Esophagus squamous epithelium (tissue), 5 donors: ENCODE measurements around the gene TRNAU1AP. TPM values are rescaled to one million over a fixed set of nuclear protein-coding genes. Genes with fewer than 3 reads are reported as not detected.

Experiments
- DNase-seq: peaks from one replicate; lab custom pipeline; 2025; lab: John Stamatoyannopoulos, UW
- H3K27ac ChIP-seq, 4 donors: fragments of 200-600 bp; sonication (generic); one replicate each; pipeline ENCODE4 v1.5.1; 2016 to 2019; ENCODE audit warnings: mild to moderate bottlenecking in 1 of 4
- H3K27me3 ChIP-seq, 4 donors: fragments of 200-600 bp; sonication (generic); 1 replicate in 3 of 4; 2 replicates in 1 of 4; pipeline versions ENCODE4 v1.5.1 to v1.6.0; 2017 to 2021; ENCODE audit warnings: antibody characterized with exemption in 1 of 4
- H3K36me3 ChIP-seq, 3 donors: fragments of 200-600 bp; sonication (generic); one replicate each; pipeline ENCODE4 v1.5.1; 2016 to 2019
- H3K4me1 ChIP-seq, 3 donors: fragments of 200-600 bp; sonication (generic); one replicate each; pipeline ENCODE4 v1.5.1; 2017 to 2019
- H3K4me3 ChIP-seq, 4 donors: fragments of 200-600 bp; sonication (generic); 1 replicate in 3 of 4; 2 replicates in 1 of 4; pipeline ENCODE4 v1.5.1; 2016 to 2019; ENCODE audit warnings: mild to moderate bottlenecking in 2 of 4, moderate library complexity in 1 of 4
- H3K9me3 ChIP-seq, 3 donors: fragments of 200-600 bp; sonication (generic); one replicate each; pipeline ENCODE4 v1.5.1; 2016 to 2019
- CTCF ChIP-seq, 6 experiments: fragments of 450-650 bp in 4 of 6; fragments of 200-600 bp in 2 of 6; sonication (generic) in 2 of 6; IDR thresholded peaks; one replicate each; pipeline ENCODE4 v1.5.1; 2016 to 2019; ENCODE audit warnings: antibody characterized with exemption in 6 of 6, mild to moderate bottlenecking in 4 of 6, moderate library complexity in 4 of 6
- POLR2A ChIP-seq, 4 donors: fragments of 450-650 bp; IDR thresholded peaks; one replicate each; pipeline ENCODE4 v1.6.1; 2017; ENCODE audit warnings: antibody characterized with exemption in 4 of 4, mild to moderate bottlenecking in 4 of 4, moderate library complexity in 3 of 4
- WGBS, 2 donors: methylation state at CpG; one replicate each; pipeline ENCODE4 v1.1.5; 2018; 5-methylcytosine and 5-hydroxymethylcytosine counted together
- intact Hi-C: fragments of 100-400 bp; cut with DNase I; formaldehyde crosslinking; loops from one replicate; pipeline ENCODE4 v1.15.0; 2022
- total RNA-seq, 4 donors: library from RNA; depleted of rRNA; stranded (reverse); fragments of >200 nt; gene quantifications; one replicate each; pipeline ENCODE4 v1.1.0, GENCODE V29; 2016
- donor health status: DM: yes; HTN: yes; CAD: no.

TRNAU1AP gene
- 10 to 100 TPM; 12.4 to 21.4 (median 16.4) TPM for total RNA-seq

- intact Hi-C loops, result no loop called here
- peak in 3 of 4 donors; percentile 67 to 87 (median 79) for TF ChIP-seq POLR2A (IDR thresholded peaks at IDR 0.05)
- peak in 2 of 6 experiments; percentile 7 to 57 for TF ChIP-seq CTCF (IDR thresholded peaks at IDR 0.05)
- peak; percentile 74 for DNase-seq
- WGBS, 2 donors, result 0% methylated on average over 21 to 31 of the region's 63 CpGs
- no peaks in the 10 kb centered on the region for H3K27me3 ChIP-seq
- H3K27ac ChIP-seq, result peak within 1 kb of the TSS; percentile 92 to 97 (median 92)
- H3K4me1 ChIP-seq, result peaks cover 0 to 27% (median 9%) of the 10 kb centered on the region in 3 donors
- no peaks in the 10 kb centered on the region for H3K9me3 ChIP-seq
- H3K4me3 ChIP-seq, result peak within 1 kb of the TSS; percentile 71 to 97 (median 84)
- H3K36me3 ChIP-seq, result peaks cover 0 to 38% (median 4%) of the 10 kb centered on the region in 3 donors
Measured at GRCh38 chr1:28552758-28553663, at the start of gene TRNAU1AP. Gene TRNAU1AP, plus strand, starts transcription at chr1:28553085. Its CDS starts 26 bp downstream, at chr1:28553111.

- WGBS, 2 donors, result 78 to 88% methylated on average over 3 of the region's 3 CpGs
- TF ChIP-seq CTCF (IDR thresholded peaks at IDR 0.05), result no peak
- H3K27ac ChIP-seq, result no peak overlapping the region
Measured at GRCh38 chr1:28503117-28503516, 49.8 kb upstream of the TRNAU1AP start.

GRCh38 chr1:28505406-28506187 is 47.3 kb upstream of the TRNAU1AP start, which contains the start of gene RCC1:
Gene RCC1, plus strand, starts transcription at chr1:28506043. Its CDS starts 23,824 bp downstream, at chr1:28529867.
- Histone ChIP-seq H3K9me3 (no peaks in the 10 kb centered on the region), H3K36me3 (peaks cover 12 to 33% (median 18%) of the 10 kb centered on the region in 3 donors), H3K27me3 (no peaks in the 10 kb centered on the region), H3K27ac (peak within 1 kb of the TSS; percentile 90 to 93 (median 91)), H3K4me1 (peaks cover 13 to 51% (median 31%) of the 10 kb centered on the region in 3 donors), H3K4me3 (peak within 1 kb of the TSS; percentile 70 to 80 (median 76))
- peak; percentile 89 for DNase-seq
- intact Hi-C loops, result no loop called here
- 1 to 2% methylated on average over 38 to 40 of the region's 41 CpGs for WGBS, 2 donors
- TF ChIP-seq CTCF (IDR thresholded peaks at IDR 0.05), result peak in 2 of 6 experiments; percentile 8 to 15
- peak in 3 of 4 donors; percentile 95 to 98 (median 97) for TF ChIP-seq POLR2A (IDR thresholded peaks at IDR 0.05)

More at GRCh38 chr1:28503117-28503516, 49.8 kb upstream of the TRNAU1AP start:
- Histone ChIP-seq H3K36me3 (peaks cover 0 to 32% (median 3%) of the 10 kb centered on the region in 3 donors), H3K27me3 (no peaks in the 10 kb centered on the region), H3K9me3 (no peaks in the 10 kb centered on the region), H3K4me1 (peaks cover 0 to 27% (median 6%) of the 10 kb centered on the region in 3 donors), H3K4me3 (no peak overlapping the region)
- intact Hi-C loops, result no loop called here
- DNase-seq, result no peak

GRCh38 chr1:28506907-28507246 is 46.0 kb upstream of the TRNAU1AP start:
- H3K4me1 ChIP-seq, result peaks cover 13 to 60% (median 41%) of the 10 kb centered on the region in 3 donors

More at GRCh38 chr1:28506907-28507246, 46.0 kb upstream of the TRNAU1AP start:
- no peaks in the 10 kb centered on the region for H3K27me3 ChIP-seq
- H3K4me3 ChIP-seq, result peak overlapping the region; percentile 70 to 80 (median 76)
- DNase-seq, result no peak
- H3K36me3 ChIP-seq, result peaks cover 17 to 44% (median 29%) of the 10 kb centered on the region in 3 donors
- 1% methylated on average over 14 of the region's 14 CpGs for WGBS, 2 donors
- H3K27ac ChIP-seq, result peak overlapping the region; percentile 90 to 93 (median 91)
- intact Hi-C loops, result no loop called here
- H3K9me3 ChIP-seq, result no peaks in the 10 kb centered on the region
- TF ChIP-seq POLR2A (IDR thresholded peaks at IDR 0.05), result no peak
- TF ChIP-seq CTCF (IDR thresholded peaks at IDR 0.05), result no peak
